ENCODE data around the gene OR52K1.
A peak's percentile ranks its signal among the peaks of the same experiment; 100 is the strongest.

OR52K1 gene

DNA sequence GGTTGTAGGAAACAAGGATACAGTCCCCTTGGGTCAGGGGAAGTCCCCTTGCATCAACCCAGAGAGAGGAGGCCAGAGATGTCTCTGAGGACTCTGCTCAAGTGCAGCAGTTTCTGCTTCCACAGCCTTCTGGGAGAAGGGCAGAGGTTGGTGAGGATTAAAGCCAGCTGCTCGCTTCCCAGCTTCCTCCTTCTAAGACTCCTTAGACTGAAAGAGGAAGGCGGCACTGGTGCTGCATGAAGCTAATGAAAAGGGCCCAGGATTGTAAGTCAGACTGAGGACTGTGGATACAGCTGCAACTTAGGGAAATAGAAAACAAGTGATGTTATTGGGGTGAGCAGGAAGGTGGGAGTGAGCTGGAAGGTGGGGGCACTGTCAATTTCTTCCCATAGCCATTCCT is at the start of gene OR52K1:
Gene OR52K1 (plus strand): TSS at position 202 of the 400 bp plus-strand sequence. CDS start 6,255 bp downstream, outside the sequence.
- Histone ChIP-seq H3K4me1 (ENCODE audit: control insufficient read depth in 1 of 2, insufficient read depth in 2 of 2, low read length in 2 of 2) (no peaks in the 10 kb centered on the region), H3K4me3 (ENCODE audit: low read depth in 1 of 2, low read length in 2 of 2) (no peak within 1 kb of the TSS), H3K27me3 (ENCODE audit: control insufficient read depth in 1 of 2, insufficient read depth in 2 of 2, low read length in 2 of 2) (no peaks in the 10 kb centered on the region), H3K9me3 (ENCODE audit: control insufficient read depth in 1 of 2, low read length in 2 of 2) (no peaks in the 10 kb centered on the region), H3K27ac (ENCODE audit: low read depth, low read length) (no peak within 1 kb of the TSS), H3K36me3 (ENCODE audit: control insufficient read depth in 1 of 2, insufficient read depth in 2 of 2, low read length in 2 of 2) (no peaks in the 10 kb centered on the region), H3K9ac (ENCODE audit: low read depth in 1 of 2, low read length in 2 of 2) (peak within 1 kb of the TSS in 1 of 2 donors; percentile 15)

DNA sequence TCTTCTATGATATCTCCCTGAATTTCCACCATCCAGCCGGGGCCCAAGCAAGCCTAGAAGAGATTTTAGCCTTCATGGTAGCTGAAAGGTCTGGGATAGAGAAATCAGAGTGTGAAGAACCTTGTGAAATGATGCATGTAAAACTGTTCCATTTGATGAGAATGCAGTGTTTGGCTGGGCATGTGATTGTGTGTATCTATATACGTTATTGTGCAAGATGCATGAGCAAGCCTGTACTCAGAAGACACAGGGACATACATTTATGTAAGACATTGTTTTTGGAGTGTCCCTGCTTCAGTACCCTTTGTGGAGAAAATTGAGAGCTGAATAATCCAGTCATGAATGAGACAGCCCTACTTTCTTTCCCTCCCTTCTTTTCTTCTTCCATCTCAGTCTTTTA is 48.6 kb upstream of the OR52K1 start:
- Histone ChIP-seq H3K9me3 (ENCODE audit: control insufficient read depth in 1 of 2, low read length in 2 of 2) (no peaks in the 10 kb centered on the region), H3K36me3 (ENCODE audit: control insufficient read depth in 1 of 2, insufficient read depth in 2 of 2, low read length in 2 of 2) (no peaks in the 10 kb centered on the region), H3K4me3 (ENCODE audit: low read depth in 1 of 2, low read length in 2 of 2) (no peak overlapping the region), H3K9ac (ENCODE audit: low read depth in 1 of 2, low read length in 2 of 2) (no peak overlapping the region), H3K4me1 (ENCODE audit: control insufficient read depth in 1 of 2, insufficient read depth in 2 of 2, low read length in 2 of 2) (no peaks in the 10 kb centered on the region), H3K27ac (ENCODE audit: low read depth, low read length) (no peak overlapping the region), H3K27me3 (ENCODE audit: control insufficient read depth in 1 of 2, insufficient read depth in 2 of 2, low read length in 2 of 2) (no peaks in the 10 kb centered on the region)

DNA sequence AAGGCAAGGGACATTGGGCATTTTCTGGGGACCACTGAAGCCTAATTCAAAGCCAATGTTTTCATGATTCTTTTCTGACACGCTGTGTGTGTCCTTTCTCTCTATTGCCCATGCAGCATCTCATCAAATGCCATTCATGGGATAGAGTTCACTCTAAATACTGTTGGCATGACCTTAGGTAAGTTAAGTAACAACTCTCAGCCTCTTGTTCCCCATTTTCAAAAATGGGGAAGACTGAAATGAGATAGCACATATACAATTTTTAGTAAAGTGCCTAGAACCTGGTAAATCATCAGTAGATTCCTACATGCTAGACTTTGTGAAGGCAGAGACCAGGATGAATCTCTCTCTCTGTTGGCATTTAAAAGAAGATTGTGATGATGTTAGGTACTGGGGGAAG is 46.0 kb upstream of the OR52K1 start:
- Histone ChIP-seq H3K9ac (ENCODE audit: low read depth in 1 of 2, low read length in 2 of 2) (no peak overlapping the region), H3K4me3 (ENCODE audit: low read depth in 1 of 2, low read length in 2 of 2) (no peak overlapping the region), H3K27me3 (ENCODE audit: control insufficient read depth in 1 of 2, insufficient read depth in 2 of 2, low read length in 2 of 2) (no peaks in the 10 kb centered on the region), H3K36me3 (ENCODE audit: control insufficient read depth in 1 of 2, insufficient read depth in 2 of 2, low read length in 2 of 2) (no peaks in the 10 kb centered on the region), H3K4me1 (ENCODE audit: control insufficient read depth in 1 of 2, insufficient read depth in 2 of 2, low read length in 2 of 2) (no peaks in the 10 kb centered on the region), H3K27ac (ENCODE audit: low read depth, low read length) (no peak overlapping the region), H3K9me3 (ENCODE audit: control insufficient read depth in 1 of 2, low read length in 2 of 2) (no peaks in the 10 kb centered on the region)

DNA sequence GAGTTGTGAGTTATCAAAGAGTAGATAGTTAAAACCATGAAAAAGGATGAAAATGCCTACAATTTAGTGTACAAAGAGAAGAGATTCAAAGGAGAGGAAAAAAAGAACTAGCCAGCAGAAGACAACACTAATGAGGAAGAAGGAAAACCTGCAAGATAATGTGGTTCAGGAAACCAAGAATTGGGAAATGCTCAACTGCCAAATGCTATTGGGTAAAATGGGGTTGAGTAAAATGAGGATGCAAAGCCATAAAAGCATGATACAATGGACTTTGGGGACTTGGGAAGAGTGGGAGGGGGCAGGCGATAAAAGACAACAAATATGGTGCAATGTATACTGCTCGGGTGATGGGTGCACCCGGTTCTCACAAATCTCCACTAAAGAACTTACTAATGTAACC is 40.9 kb upstream of the OR52K1 start:
- no peaks in the 10 kb centered on the region for H3K36me3 ChIP-seq (ENCODE audit: control insufficient read depth in 1 of 2, insufficient read depth in 2 of 2, low read length in 2 of 2)
- H3K9ac ChIP-seq (ENCODE audit: low read depth in 1 of 2, low read length in 2 of 2), result no peak overlapping the region
- H3K4me1 ChIP-seq (ENCODE audit: control insufficient read depth in 1 of 2, insufficient read depth in 2 of 2, low read length in 2 of 2), result peaks cover 0 to 4% of the 10 kb centered on the region in 2 donors
- H3K27ac ChIP-seq (ENCODE audit: low read depth, low read length), result no peak overlapping the region
- H3K9me3 ChIP-seq (ENCODE audit: control insufficient read depth in 1 of 2, low read length in 2 of 2), result no peaks in the 10 kb centered on the region
- H3K4me3 ChIP-seq (ENCODE audit: low read depth in 1 of 2, low read length in 2 of 2), result no peak overlapping the region
- no peaks in the 10 kb centered on the region for H3K27me3 ChIP-seq (ENCODE audit: control insufficient read depth in 1 of 2, insufficient read depth in 2 of 2, low read length in 2 of 2)

DNA sequence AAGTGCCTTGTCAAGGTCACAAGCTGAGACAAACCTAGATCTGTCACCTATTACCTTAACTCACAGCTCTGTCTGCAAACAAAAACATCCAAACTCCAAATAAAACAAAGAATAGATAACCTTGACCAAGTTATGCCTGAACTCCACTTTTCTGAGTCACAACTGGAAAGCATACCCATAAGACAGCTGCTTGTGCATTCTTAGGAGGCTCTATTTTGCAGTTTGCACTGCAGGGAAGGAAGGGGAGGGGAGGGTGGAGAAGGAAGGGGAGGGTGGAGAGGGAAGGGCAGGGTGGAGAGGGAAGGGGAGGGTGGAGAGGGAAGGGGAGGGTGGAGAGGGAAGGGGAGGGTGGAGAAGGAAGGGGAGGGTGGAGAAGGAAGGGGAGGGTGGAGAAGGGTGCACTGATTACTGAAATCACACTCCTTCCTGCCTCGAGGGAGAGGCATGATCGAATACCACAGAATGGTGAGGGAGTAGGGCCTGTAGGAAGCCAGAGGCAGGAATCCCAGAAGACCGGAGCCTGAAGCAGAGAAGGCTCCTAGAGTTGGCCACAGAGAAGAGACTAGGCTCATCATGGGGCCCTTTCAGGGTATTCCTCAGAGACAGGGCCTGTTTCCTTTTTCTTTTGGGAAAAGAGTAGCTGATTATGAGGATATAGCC is 39.1 kb upstream of the OR52K1 start:
- peaks cover 0 to 4% of the 10 kb centered on the region in 2 donors for H3K4me1 ChIP-seq (ENCODE audit: control insufficient read depth in 1 of 2, insufficient read depth in 2 of 2, low read length in 2 of 2)
- H3K9me3 ChIP-seq (ENCODE audit: control insufficient read depth in 1 of 2, low read length in 2 of 2), result no peaks in the 10 kb centered on the region
- H3K4me3 ChIP-seq (ENCODE audit: low read depth in 1 of 2, low read length in 2 of 2), result no peak overlapping the region
- no peak overlapping the region for H3K9ac ChIP-seq (ENCODE audit: low read depth in 1 of 2, low read length in 2 of 2)
- no peak overlapping the region for H3K27ac ChIP-seq (ENCODE audit: low read depth, low read length)
- H3K27me3 ChIP-seq (ENCODE audit: control insufficient read depth in 1 of 2, insufficient read depth in 2 of 2, low read length in 2 of 2), result no peaks in the 10 kb centered on the region
- no peaks in the 10 kb centered on the region for H3K36me3 ChIP-seq (ENCODE audit: control insufficient read depth in 1 of 2, insufficient read depth in 2 of 2, low read length in 2 of 2)

DNA sequence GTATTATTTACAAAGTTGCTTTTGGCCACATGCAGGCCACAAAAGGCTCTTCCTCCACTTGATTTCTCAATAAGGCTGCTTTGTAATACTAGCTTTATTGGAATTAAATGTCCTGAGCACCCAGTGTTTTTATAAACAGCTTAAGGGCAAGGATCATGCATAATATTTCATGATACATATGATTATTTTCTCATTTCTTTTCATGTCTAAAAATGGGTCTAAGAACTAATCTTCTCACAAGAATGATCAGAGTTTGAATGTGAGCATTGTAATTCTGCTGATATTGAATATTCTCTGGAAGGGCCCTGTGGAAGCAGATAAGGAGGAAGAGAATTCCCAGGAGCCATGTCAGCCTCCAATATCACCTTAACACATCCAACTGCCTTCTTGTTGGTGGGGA is 33.5 kb upstream of the OR52K1 start, which contains the start of gene OR52K2:
Gene OR52K2 (plus strand): TSS at position 301 of the 400 bp plus-strand sequence. CDS start 45 bp downstream, at position 346.
- no peak within 1 kb of the TSS for H3K9ac ChIP-seq (ENCODE audit: low read depth in 1 of 2, low read length in 2 of 2)
- H3K27ac ChIP-seq (ENCODE audit: low read depth, low read length), result no peak within 1 kb of the TSS
- no peaks in the 10 kb centered on the region for H3K36me3 ChIP-seq (ENCODE audit: control insufficient read depth in 1 of 2, insufficient read depth in 2 of 2, low read length in 2 of 2)
- H3K4me3 ChIP-seq (ENCODE audit: low read depth in 1 of 2, low read length in 2 of 2), result no peak within 1 kb of the TSS
- H3K27me3 ChIP-seq (ENCODE audit: control insufficient read depth in 1 of 2, insufficient read depth in 2 of 2, low read length in 2 of 2), result no peaks in the 10 kb centered on the region
- H3K4me1 ChIP-seq (ENCODE audit: control insufficient read depth in 1 of 2, insufficient read depth in 2 of 2, low read length in 2 of 2), result no peaks in the 10 kb centered on the region
- no peaks in the 10 kb centered on the region for H3K9me3 ChIP-seq (ENCODE audit: control insufficient read depth in 1 of 2, low read length in 2 of 2)

DNA sequence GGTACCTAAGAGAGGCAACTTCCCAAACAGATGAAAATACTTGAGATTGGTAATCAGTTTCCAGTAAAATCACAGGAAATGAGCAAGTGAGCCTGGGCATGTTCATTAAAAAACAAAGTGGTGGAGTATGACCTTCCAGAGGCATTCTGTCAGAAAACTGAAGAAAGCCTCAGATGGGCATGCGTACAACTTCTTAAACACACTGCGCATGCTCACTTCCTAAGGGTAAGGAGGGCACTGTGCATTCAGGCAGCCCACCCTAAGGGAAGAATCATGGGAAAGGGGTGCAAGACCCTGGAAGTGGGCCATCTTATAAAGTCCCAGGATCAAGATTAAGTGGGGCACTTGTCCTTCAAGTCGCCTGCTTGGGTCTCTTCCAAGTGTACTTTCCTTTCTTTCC is 29.3 kb upstream of the OR52K1 start:
- Histone ChIP-seq H3K9ac (ENCODE audit: low read depth in 1 of 2, low read length in 2 of 2) (no peak overlapping the region), H3K36me3 (ENCODE audit: control insufficient read depth in 1 of 2, insufficient read depth in 2 of 2, low read length in 2 of 2) (no peaks in the 10 kb centered on the region), H3K27ac (ENCODE audit: low read depth, low read length) (no peak overlapping the region), H3K4me3 (ENCODE audit: low read depth in 1 of 2, low read length in 2 of 2) (no peak overlapping the region), H3K27me3 (ENCODE audit: control insufficient read depth in 1 of 2, insufficient read depth in 2 of 2, low read length in 2 of 2) (no peaks in the 10 kb centered on the region), H3K4me1 (ENCODE audit: control insufficient read depth in 1 of 2, insufficient read depth in 2 of 2, low read length in 2 of 2) (no peaks in the 10 kb centered on the region), H3K9me3 (ENCODE audit: control insufficient read depth in 1 of 2, low read length in 2 of 2) (no peaks in the 10 kb centered on the region)

DNA sequence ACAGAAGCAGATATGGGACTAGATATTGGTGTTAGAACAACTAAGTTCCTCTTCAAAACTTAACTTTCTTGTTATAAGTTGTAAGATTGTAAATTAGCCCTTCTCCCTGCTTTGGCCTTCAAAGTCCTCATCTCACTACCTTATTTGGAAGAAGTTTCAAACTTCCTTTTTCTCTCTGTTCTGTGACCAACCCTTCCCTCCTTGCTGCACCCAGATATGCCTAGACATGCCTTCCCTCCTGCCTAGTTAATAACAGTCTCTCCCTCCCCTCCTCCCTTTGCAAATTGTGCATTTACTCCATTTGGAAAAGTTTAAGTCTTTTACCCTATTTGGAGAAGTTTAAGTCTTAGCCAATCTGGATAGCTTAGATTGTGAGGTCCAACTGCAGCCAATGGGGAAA is 28.4 kb upstream of the OR52K1 start:
- Histone ChIP-seq H3K27me3 (ENCODE audit: control insufficient read depth in 1 of 2, insufficient read depth in 2 of 2, low read length in 2 of 2) (no peaks in the 10 kb centered on the region), H3K4me1 (ENCODE audit: control insufficient read depth in 1 of 2, insufficient read depth in 2 of 2, low read length in 2 of 2) (no peaks in the 10 kb centered on the region), H3K27ac (ENCODE audit: low read depth, low read length) (no peak overlapping the region), H3K9me3 (ENCODE audit: control insufficient read depth in 1 of 2, low read length in 2 of 2) (no peaks in the 10 kb centered on the region), H3K36me3 (ENCODE audit: control insufficient read depth in 1 of 2, insufficient read depth in 2 of 2, low read length in 2 of 2) (no peaks in the 10 kb centered on the region), H3K9ac (ENCODE audit: low read depth in 1 of 2, low read length in 2 of 2) (no peak overlapping the region), H3K4me3 (ENCODE audit: low read depth in 1 of 2, low read length in 2 of 2) (no peak overlapping the region)

DNA sequence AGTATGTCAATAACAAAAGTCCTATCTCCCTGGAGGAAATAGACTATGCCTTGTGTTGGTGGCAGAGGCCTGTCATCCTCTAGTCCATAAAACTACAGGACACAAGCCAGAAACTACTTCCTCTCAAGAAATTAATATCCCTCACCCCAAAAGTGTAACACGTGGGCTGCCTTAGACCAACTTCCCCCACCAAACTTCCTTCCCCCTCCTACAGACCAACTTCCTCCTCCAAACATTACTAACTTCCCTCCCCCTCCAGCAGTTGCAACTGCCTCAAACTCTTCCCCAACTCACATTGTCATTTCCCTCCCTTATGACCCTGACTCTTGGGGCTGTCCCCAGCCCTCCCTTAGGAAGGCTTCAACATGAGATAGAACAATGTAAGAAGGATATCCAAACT is 27.0 kb upstream of the OR52K1 start:
- H3K36me3 ChIP-seq (ENCODE audit: control insufficient read depth in 1 of 2, insufficient read depth in 2 of 2, low read length in 2 of 2), result no peaks in the 10 kb centered on the region
- no peak overlapping the region for H3K9ac ChIP-seq (ENCODE audit: low read depth in 1 of 2, low read length in 2 of 2)
- H3K4me1 ChIP-seq (ENCODE audit: control insufficient read depth in 1 of 2, insufficient read depth in 2 of 2, low read length in 2 of 2), result no peaks in the 10 kb centered on the region
- no peaks in the 10 kb centered on the region for H3K9me3 ChIP-seq (ENCODE audit: control insufficient read depth in 1 of 2, low read length in 2 of 2)
- H3K4me3 ChIP-seq (ENCODE audit: low read depth in 1 of 2, low read length in 2 of 2), result no peak overlapping the region
- no peak overlapping the region for H3K27ac ChIP-seq (ENCODE audit: low read depth, low read length)
- no peaks in the 10 kb centered on the region for H3K27me3 ChIP-seq (ENCODE audit: control insufficient read depth in 1 of 2, insufficient read depth in 2 of 2, low read length in 2 of 2)

DNA sequence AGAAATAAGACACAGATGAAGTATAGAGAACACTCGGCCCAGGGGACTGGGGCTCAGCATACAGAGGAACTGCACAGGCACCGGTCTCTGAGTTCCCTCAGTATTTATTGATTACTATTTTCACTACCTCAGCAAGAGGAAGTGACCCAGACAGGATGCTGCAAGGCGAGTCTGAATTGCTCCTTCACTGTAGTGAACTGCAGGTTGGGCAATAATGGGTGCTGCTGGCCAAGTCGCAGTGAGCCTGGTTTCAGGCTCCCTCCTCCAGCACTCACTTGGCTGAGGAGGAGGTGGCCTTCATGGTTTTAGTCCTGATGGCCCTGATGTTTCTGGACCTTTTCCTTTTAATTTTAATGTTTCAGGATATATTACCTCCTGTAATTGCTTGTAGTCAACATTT is 22.9 kb upstream of the OR52K1 start:
- Histone ChIP-seq H3K27ac (ENCODE audit: low read depth, low read length) (no peak overlapping the region), H3K4me1 (ENCODE audit: control insufficient read depth in 1 of 2, insufficient read depth in 2 of 2, low read length in 2 of 2) (no peaks in the 10 kb centered on the region), H3K27me3 (ENCODE audit: control insufficient read depth in 1 of 2, insufficient read depth in 2 of 2, low read length in 2 of 2) (no peaks in the 10 kb centered on the region), H3K4me3 (ENCODE audit: low read depth in 1 of 2, low read length in 2 of 2) (no peak overlapping the region), H3K36me3 (ENCODE audit: control insufficient read depth in 1 of 2, insufficient read depth in 2 of 2, low read length in 2 of 2) (no peaks in the 10 kb centered on the region), H3K9ac (ENCODE audit: low read depth in 1 of 2, low read length in 2 of 2) (no peak overlapping the region), H3K9me3 (ENCODE audit: control insufficient read depth in 1 of 2, low read length in 2 of 2) (peaks cover 0 to 7% of the 10 kb centered on the region in 2 donors)
